ENCODE results near the gene TOMM70.

- TF ChIP-seq POLR2A (IDR thresholded peaks at IDR 0.05) (no peak), CTCF (IDR thresholded peaks at IDR 0.05) (no peak)
These were observed 36.1 kb upstream of the TOMM70 start for GRCh38 chr3:100436951-100437350.
